Subcutaneous adipose tissue (tissue), 4 donors: ENCODE measurements around the gene SPDYC. TPM values are rescaled to one million over a fixed set of nuclear protein-coding genes. Genes with fewer than 3 reads are reported as not detected.

Source experiments
- total RNA-seq, 4 donors: library from RNA; depleted of rRNA; stranded (reverse); fragments of >200 nt; gene quantifications; one replicate each; pipeline ENCODE4 v1.1.0, GENCODE V29; 2016
- TF ChIP-seq, protein P1 (sequence below): fragments of 450-650 bp; IDR thresholded peaks from one replicate; pipeline ENCODE4 v1.5.1; 2016; ENCODE audit warnings: low read depth, mild to moderate bottlenecking, control low read depth, antibody characterized with exemption, moderate library complexity

Gene SPDYC
- total RNA-seq, 4 donors from 2014 or later = not detected

DNA sequence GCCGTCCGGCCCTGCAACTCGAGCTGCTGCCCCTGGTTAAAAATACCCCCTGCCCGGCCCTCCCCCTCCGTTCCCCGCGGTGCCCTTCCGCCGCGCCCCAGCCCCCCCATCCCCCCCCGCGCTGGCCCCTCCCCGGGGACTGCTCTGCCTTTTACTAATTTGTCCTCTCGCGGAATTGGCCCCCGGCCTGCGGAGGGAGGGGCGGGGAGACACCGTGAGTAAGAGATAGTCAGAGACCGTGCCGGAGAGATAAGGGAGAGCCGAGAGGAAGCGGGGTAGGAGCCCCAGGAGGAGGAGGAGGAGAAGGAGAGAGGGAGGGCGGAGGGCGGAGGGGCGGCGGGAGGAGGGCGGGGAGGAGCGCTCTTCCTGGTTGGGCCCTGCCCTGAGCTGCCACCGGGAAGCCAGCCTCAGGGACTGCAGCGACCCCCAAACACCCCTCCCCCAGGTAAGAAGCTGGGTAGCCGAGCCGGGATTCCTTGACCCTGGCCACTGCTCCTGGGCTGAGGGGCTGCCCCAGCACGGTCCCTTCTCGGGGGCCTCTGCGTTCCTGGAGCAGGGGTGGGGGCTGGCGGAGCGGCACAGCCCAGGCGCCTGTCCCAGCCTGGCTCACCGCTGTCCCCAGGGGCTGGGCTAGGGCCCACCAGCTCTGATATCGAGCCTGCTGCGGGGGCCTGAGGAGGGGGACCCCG lies 11.7 kb downstream of the SPDYC start, which contains the start of gene CAPN1:
TSS of gene CAPN1 (plus strand) at position 360 of the 689 bp plus-strand sequence. CDS start 774 bp downstream, outside the sequence.
- TF ChIP-seq, protein P1, sequence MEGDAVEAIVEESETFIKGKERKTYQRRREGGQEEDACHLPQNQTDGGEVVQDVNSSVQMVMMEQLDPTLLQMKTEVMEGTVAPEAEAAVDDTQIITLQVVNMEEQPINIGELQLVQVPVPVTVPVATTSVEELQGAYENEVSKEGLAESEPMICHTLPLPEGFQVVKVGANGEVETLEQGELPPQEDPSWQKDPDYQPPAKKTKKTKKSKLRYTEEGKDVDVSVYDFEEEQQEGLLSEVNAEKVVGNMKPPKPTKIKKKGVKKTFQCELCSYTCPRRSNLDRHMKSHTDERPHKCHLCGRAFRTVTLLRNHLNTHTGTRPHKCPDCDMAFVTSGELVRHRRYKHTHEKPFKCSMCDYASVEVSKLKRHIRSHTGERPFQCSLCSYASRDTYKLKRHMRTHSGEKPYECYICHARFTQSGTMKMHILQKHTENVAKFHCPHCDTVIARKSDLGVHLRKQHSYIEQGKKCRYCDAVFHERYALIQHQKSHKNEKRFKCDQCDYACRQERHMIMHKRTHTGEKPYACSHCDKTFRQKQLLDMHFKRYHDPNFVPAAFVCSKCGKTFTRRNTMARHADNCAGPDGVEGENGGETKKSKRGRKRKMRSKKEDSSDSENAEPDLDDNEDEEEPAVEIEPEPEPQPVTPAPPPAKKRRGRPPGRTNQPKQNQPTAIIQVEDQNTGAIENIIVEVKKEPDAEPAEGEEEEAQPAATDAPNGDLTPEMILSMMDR = no peak

DNA sequence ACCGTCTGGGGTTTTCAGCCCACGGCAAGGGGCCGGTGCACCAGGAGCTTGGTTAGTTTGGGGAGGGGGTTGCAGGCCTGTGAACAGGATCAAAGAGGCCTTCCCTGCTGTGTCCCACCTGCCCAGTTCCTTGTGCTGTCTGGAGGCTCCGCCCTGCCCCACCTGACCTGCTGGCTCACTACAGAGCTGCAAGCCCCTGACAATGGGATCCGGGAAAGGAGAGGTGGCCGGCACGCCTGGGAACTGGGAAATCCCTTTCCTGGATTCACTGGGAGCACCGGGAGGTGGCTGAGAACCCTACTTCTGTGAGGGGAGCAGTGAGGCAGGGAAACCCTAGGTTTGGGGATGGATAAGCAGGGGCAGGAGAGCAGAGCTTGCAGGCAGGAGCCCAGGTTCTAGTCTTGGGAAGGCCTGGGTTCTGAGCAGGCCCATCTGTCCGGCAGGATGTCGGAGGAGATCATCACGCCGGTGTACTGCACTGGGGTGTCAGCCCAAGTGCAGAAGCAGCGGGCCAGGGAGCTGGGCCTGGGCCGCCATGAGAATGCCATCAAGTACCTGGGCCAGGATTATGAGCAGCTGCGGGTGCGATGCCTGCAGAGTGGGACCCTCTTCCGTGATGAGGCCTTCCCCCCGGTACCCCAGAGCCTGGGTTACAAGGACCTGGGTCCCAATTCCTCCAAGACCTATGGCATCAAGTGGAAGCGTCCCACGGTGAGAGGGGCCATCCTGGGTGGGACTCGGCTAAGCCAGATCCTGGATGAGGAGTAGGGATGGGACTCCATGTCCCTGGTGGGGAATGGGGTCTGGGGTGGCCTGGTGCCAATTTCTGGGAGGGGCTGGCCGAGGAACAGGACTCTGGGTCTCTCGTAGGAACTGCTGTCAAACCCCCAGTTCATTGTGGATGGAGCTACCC lies 12.5 kb downstream of the SPDYC start:
- TF ChIP-seq, protein P1 = no peak

DNA sequence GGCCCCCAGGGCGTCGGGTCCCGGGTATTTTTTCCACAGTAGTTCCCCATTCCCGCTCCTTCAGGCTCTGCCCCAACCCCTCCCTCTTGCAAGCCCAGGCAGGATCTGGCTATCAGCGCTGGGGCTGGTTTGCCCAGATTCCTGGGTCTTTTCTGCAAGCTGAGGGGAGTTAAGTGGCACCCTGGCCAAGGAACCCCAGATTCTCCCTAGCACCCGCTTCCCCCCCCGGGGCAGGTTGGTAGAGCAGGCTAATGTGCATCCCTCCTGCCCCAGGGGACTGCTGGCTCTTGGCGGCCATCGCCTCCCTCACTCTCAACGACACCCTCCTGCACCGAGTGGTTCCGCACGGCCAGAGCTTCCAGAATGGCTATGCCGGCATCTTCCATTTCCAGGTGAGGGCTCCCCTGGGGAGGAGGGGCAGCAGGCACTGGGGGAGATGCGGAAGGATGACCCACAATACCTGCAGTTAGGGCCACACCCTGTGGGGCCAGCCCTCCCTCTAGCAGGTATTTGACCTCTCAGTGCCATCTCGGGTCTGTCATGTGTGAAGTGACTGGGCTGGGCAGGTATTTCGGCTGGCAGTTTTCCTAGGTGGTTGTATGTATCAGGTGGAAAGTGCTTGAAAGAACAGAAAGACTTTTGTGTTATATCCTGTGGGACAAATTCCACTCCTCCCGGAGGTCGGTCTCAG lies 13.3 kb downstream of the SPDYC start:
- TF ChIP-seq, protein P1 = no peak

DNA sequence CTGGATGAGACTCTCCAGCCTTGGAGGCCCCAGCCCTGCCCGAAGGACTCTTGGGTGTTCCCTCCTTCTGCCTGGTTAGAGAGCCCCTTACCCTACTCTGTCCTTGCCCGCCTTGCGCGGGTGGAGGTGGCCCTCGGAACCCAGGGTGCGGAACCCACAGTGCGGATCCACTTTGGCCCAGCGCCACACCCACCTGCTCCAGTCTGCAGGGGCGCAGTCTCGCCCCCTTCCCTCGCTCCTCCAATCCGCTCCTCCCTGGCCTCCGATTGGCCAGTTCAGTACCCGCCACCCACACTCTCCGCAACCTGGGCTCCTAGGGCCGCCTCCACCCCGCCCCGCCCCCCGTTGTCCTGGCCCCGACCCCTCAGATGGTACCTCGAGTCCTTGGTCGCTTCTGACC lies 14.1 kb downstream of the SPDYC start:
- TF ChIP-seq, protein P1 = no peak

DNA sequence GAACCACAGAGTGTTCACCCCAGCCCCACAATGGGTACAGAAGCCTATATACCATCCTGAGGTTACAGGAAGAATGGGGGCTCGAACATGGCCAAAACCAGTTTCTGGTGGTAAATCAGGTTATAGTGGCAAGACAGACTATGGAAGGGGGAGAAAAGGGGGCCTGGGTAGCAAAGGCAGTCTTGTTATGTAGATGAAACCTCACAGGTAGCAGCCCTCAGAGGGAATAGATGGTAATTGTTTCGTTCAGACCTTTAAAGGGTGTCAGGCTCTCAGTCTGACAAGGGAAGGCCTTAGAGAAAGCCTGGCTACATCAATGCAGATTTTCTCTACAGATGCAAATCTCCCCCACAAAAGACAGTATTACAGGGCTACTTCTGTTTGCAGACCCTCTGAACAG lies 15.1 kb downstream of the SPDYC start:
- TF ChIP-seq, protein P1 = no peak

DNA sequence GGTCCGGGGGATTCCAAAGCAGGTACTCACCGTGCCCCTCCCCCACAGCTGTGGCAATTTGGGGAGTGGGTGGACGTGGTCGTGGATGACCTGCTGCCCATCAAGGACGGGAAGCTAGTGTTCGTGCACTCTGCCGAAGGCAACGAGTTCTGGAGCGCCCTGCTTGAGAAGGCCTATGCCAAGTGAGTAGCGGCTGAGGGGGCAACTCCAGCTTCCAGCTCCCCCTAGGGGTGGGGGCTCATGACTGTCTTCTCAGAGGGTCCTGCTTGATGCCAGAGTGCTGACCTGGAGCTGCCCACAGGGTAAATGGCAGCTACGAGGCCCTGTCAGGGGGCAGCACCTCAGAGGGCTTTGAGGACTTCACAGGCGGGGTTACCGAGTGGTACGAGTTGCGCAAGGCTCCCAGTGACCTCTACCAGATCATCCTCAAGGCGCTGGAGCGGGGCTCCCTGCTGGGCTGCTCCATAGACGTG lies 15.9 kb downstream of the SPDYC start:
- TF ChIP-seq, protein P1 = no peak
